GM08714 (cell line): ENCODE data around the gene ZMIZ1.

Source experiments
- H3K4me3 ChIP-seq: fragments of 200-500 bp; sonication (Bioruptor generic); 2 replicates; pipeline ENCODE4 v1.5.1; 2014; ENCODE audit warnings: mild to moderate bottlenecking, low read length, inconsistent platforms
- ZNF274 ChIP-seq: IDR thresholded peaks from 2 replicates; pipeline ENCODE4 v1.6.1; 2012; ENCODE audit warnings: mild to moderate bottlenecking, low read depth, low read length

The ZMIZ1 gene

GRCh38 chr10:79339266-79339665, 270.5 kb downstream of the ZMIZ1 start:
- no peak overlapping the region for H3K4me3 ChIP-seq
- TF ChIP-seq ZNF274 = no peak

- TF ChIP-seq ZNF274 = no peak
- H3K4me3 ChIP-seq = no peak overlapping the region
Measured at GRCh38 chr10:79340646-79341244, 272.0 kb downstream of the ZMIZ1 start.

- TF ChIP-seq ZNF274 = no peak
Measured at GRCh38 chr10:79342295-79342761, 273.6 kb downstream of the ZMIZ1 start.

GRCh38 chr10:79342811-79343561, 274.2 kb downstream of the ZMIZ1 start:
- no peak for TF ChIP-seq ZNF274
- H3K4me3 ChIP-seq = no peak overlapping the region

More at GRCh38 chr10:79342295-79342761, 273.6 kb downstream of the ZMIZ1 start:
- H3K4me3 ChIP-seq = no peak overlapping the region

GRCh38 chr10:79344502-79345195, 275.9 kb downstream of the ZMIZ1 start:
- H3K4me3 ChIP-seq = no peak overlapping the region
- TF ChIP-seq ZNF274 = no peak

GRCh38 chr10:79345241-79346011, 276.7 kb downstream of the ZMIZ1 start:
- H3K4me3 ChIP-seq = no peak overlapping the region
- TF ChIP-seq ZNF274 = no peak

- TF ChIP-seq ZNF274 = no peak
- H3K4me3 ChIP-seq = no peak overlapping the region
Measured at GRCh38 chr10:79346012-79346340, 277.2 kb downstream of the ZMIZ1 start.

- H3K4me3 ChIP-seq = no peak overlapping the region
- TF ChIP-seq ZNF274 = no peak
Measured at GRCh38 chr10:79346388-79347225, 277.8 kb downstream of the ZMIZ1 start.

GRCh38 chr10:79347226-79347893, 278.6 kb downstream of the ZMIZ1 start, which contains the start of gene PPIF:
PPIF (plus strand) TSS chr10:79347469; CDS start chr10:79347549, 80 bp downstream.
- TF ChIP-seq ZNF274 = no peak
- peak within 1 kb of the TSS; percentile 89 for H3K4me3 ChIP-seq

- peak overlapping the region; percentile 89 for H3K4me3 ChIP-seq
Measured at GRCh38 chr10:79347894-79348639, 279.3 kb downstream of the ZMIZ1 start.

GRCh38 chr10:79348640-79348988, 279.8 kb downstream of the ZMIZ1 start:
- peak overlapping the region; percentile 89 for H3K4me3 ChIP-seq
- no peak for TF ChIP-seq ZNF274

More at GRCh38 chr10:79347894-79348639, 279.3 kb downstream of the ZMIZ1 start:
- TF ChIP-seq ZNF274 = no peak

- TF ChIP-seq ZNF274 = no peak
- peak overlapping the region; percentile 89; the same call in 1 of the 2 replicates for H3K4me3 ChIP-seq
Measured at GRCh38 chr10:79349072-79349491, 280.3 kb downstream of the ZMIZ1 start.
